ENCODE results near the gene NPAS2.

Gene NPAS2

GRCh38 chr2:101037161-101037755 is 217.3 kb downstream of the NPAS2 start:
- Histone ChIP-seq H3K27ac (ENCODE audit: low read length) (no peak overlapping the region), H3K36me3 (replicated peaks; ENCODE audit: insufficient read depth, low read length) (no peaks in the 10 kb centered on the region), H3K9me2 (replicated peaks; ENCODE audit: insufficient read depth, low read length) (no peaks in the 10 kb centered on the region), H3K27me3 (replicated peaks; ENCODE audit: insufficient read depth, low read length) (no peaks in the 10 kb centered on the region), H3K4me1 (ENCODE audit: low read length) (no peaks in the 10 kb centered on the region), H3K9ac (ENCODE audit: low read length) (no peak overlapping the region), H2AFZ (ENCODE audit: low read length) (no peak overlapping the region), H3K4me3 (ENCODE audit: low read length) (no peak overlapping the region), H4K20me1 (ENCODE audit: insufficient read depth, low read length) (no peaks in the 10 kb centered on the region), H3K9me3 (replicated peaks; ENCODE audit: insufficient read depth, low read length) (no peaks in the 10 kb centered on the region), H3K4me2 (ENCODE audit: low read depth, low read length) (no peak overlapping the region), H3F3A (ENCODE audit: insufficient read depth, low read length) (no peaks in the 10 kb centered on the region), H3K79me2 (ENCODE audit: low read length) (no peaks in the 10 kb centered on the region)
- DNase-seq: no peak
- TF ChIP-seq EZH2phosphoT487 (IDR thresholded peaks at IDR 0.05; ENCODE audit: low read length): no peak
- no peak for TF ChIP-seq CTCF (IDR thresholded peaks at IDR 0.05; ENCODE audit: low read length)
- no peak for TF ChIP-seq EZH2 (optimal IDR thresholded peaks at IDR 0.05; ENCODE audit: low read depth, low read length)

- H3K4me3 ChIP-seq (ENCODE audit: low read length): no peak overlapping the region
- no peak overlapping the region for H2AFZ ChIP-seq (ENCODE audit: low read length)
- no peak for TF ChIP-seq EZH2 (optimal IDR thresholded peaks at IDR 0.05; ENCODE audit: low read depth, low read length)
- TF ChIP-seq CTCF (IDR thresholded peaks at IDR 0.05; ENCODE audit: low read length): peak; percentile 47
- no peak overlapping the region for H3K27ac ChIP-seq (ENCODE audit: low read length)
- H3F3A ChIP-seq (ENCODE audit: insufficient read depth, low read length): peaks cover 3% of the 10 kb centered on the region; the same call in 1 of the 2 replicates
- no peaks in the 10 kb centered on the region for H3K27me3 ChIP-seq (replicated peaks; ENCODE audit: insufficient read depth, low read length)
- H3K9me3 ChIP-seq (replicated peaks; ENCODE audit: insufficient read depth, low read length): no peaks in the 10 kb centered on the region
- no peak overlapping the region for H3K9ac ChIP-seq (ENCODE audit: low read length)
- H3K79me2 ChIP-seq (ENCODE audit: low read length): no peaks in the 10 kb centered on the region
- DNase-seq: no peak
- no peaks in the 10 kb centered on the region for H4K20me1 ChIP-seq (ENCODE audit: insufficient read depth, low read length)
- H3K9me2 ChIP-seq (replicated peaks; ENCODE audit: insufficient read depth, low read length): no peaks in the 10 kb centered on the region
- no peak overlapping the region for H3K4me2 ChIP-seq (ENCODE audit: low read depth, low read length)
- H3K4me1 ChIP-seq (ENCODE audit: low read length): peaks cover 8% of the 10 kb centered on the region
- no peaks in the 10 kb centered on the region for H3K36me3 ChIP-seq (replicated peaks; ENCODE audit: insufficient read depth, low read length)
Measured at GRCh38 chr2:101038455-101039255, 218.7 kb downstream of the NPAS2 start.

DNA sequence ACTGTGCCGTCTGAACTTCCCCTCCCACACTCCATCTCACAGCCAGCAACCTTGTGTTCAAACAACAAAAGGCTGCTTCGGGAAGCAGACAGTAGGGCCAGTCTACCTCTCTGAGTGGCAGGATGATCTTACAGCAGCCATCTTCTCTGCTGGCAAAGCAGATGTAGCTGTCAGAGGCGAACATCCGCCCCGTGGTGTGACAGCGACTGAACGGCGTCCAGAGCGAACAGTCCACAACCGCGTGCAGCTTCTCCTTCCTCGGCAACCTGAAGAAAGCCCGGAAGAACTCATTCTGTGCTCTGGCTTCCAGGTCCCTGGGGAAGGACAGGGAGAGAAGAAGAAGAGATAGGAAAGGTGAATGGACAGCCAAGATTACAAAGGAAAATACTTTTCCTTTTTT is 220.1 kb downstream of the NPAS2 start:
- Histone ChIP-seq H3K9me3 (replicated peaks; ENCODE audit: insufficient read depth, low read length) (no peaks in the 10 kb centered on the region), H3K27ac (ENCODE audit: low read length) (no peak overlapping the region), H3K4me1 (ENCODE audit: low read length) (peaks cover 15% of the 10 kb centered on the region), H3K79me2 (ENCODE audit: low read length) (no peaks in the 10 kb centered on the region), H3K4me2 (ENCODE audit: low read depth, low read length) (no peak overlapping the region), H3F3A (ENCODE audit: insufficient read depth, low read length) (peaks cover 14% of the 10 kb centered on the region), H3K27me3 (replicated peaks; ENCODE audit: insufficient read depth, low read length) (no peaks in the 10 kb centered on the region), H4K20me1 (ENCODE audit: insufficient read depth, low read length) (no peaks in the 10 kb centered on the region), H3K9ac (ENCODE audit: low read length) (no peak overlapping the region), H3K36me3 (replicated peaks; ENCODE audit: insufficient read depth, low read length) (no peaks in the 10 kb centered on the region), H3K4me3 (ENCODE audit: low read length) (no peak overlapping the region), H3K9me2 (replicated peaks; ENCODE audit: insufficient read depth, low read length) (no peaks in the 10 kb centered on the region), H2AFZ (ENCODE audit: low read length) (no peak overlapping the region)
- TF ChIP-seq CTCF (IDR thresholded peaks at IDR 0.05; ENCODE audit: low read length) (no peak), EZH2 (optimal IDR thresholded peaks at IDR 0.05; ENCODE audit: low read depth, low read length) (no peak), EZH2phosphoT487 (IDR thresholded peaks at IDR 0.05; ENCODE audit: low read length) (no peak)
- DNase-seq: no peak

Data from MM.1S (cell line).